Liver (tissue), 9 donors: ENCODE data around the gene FLNC. TPM values are rescaled to one million over a fixed set of nuclear protein-coding genes. Genes with fewer than 3 reads are reported as not detected.

Experiments
- DNase-seq: peaks from one replicate; pipeline ENCODE4 v3.0.0-alpha.2; 2017; ENCODE audit warnings: low spot score
- H3K27ac ChIP-seq, 2 donors: one replicate each; pipeline ENCODE4 v1.7.0; 2013; ENCODE audit warnings: inconsistent platforms in 2 of 2, low read length in 2 of 2, control low read depth in 1 of 2, low read depth in 1 of 2, mild to moderate bottlenecking in 1 of 2
- H3K27me3 ChIP-seq, 4 donors: one replicate each; pipeline versions ENCODE4 v1.6.1 to v1.7.0; 2013; ENCODE audit warnings: low read length in 3 of 4, inconsistent platforms in 1 of 4, mild to moderate bottlenecking in 1 of 4, moderate library complexity in 1 of 4; ENCODE audit not compliant: control insufficient read depth in 4 of 4, insufficient read depth in 4 of 4
- H3K36me3 ChIP-seq, 4 donors: one replicate each; pipeline versions ENCODE4 v1.6.1 to v1.7.0; 2013; ENCODE audit warnings: low read length in 3 of 4, mild to moderate bottlenecking in 3 of 4, low read depth in 1 of 4, moderate library complexity in 1 of 4; ENCODE audit not compliant: control insufficient read depth in 4 of 4, insufficient read depth in 3 of 4
- H3K4me1 ChIP-seq, 4 donors: one replicate each; pipeline versions ENCODE4 v1.6.1 to v1.7.0; 2013; ENCODE audit warnings: low read length in 3 of 4, mild to moderate bottlenecking in 3 of 4, moderate library complexity in 1 of 4; ENCODE audit not compliant: control insufficient read depth in 4 of 4, insufficient read depth in 4 of 4
- H3K4me3 ChIP-seq, 3 donors: one replicate each; pipeline versions ENCODE4 v1.6.1 to v1.7.0; 2013; ENCODE audit warnings: low read length in 3 of 3, control low read depth in 1 of 3, low read depth in 1 of 3, mild to moderate bottlenecking in 1 of 3
- H3K9ac ChIP-seq, 2 donors: one replicate each; pipeline ENCODE4 v1.7.0; 2013; ENCODE audit warnings: low read length in 2 of 2, mild to moderate bottlenecking in 2 of 2, moderate library complexity in 2 of 2, control low read depth in 1 of 2, low read depth in 1 of 2
- H3K9me3 ChIP-seq, 4 donors: one replicate each; pipeline versions ENCODE4 v1.6.1 to v1.7.0; 2013; ENCODE audit warnings: low read length in 3 of 4; ENCODE audit not compliant: control insufficient read depth in 4 of 4
- EGR1 ChIP-seq, 2 donors: IDR thresholded peaks; 2 replicates each; pipeline ENCODE4 v1.6.1; 2016 to 2018; ENCODE audit warnings: antibody characterized with exemption in 2 of 2, low read depth in 2 of 2
- FOXA1 ChIP-seq: IDR thresholded peaks from 2 replicates; pipeline ENCODE4 v1.6.1; 2016; ENCODE audit warnings: antibody characterized with exemption
- FOXA2 ChIP-seq: IDR thresholded peaks from 2 replicates; pipeline ENCODE4 v1.6.1; 2016; ENCODE audit warnings: antibody characterized with exemption
- GABPA ChIP-seq, 2 donors: IDR thresholded peaks in 1 of 2; conservative IDR thresholded peaks in 1 of 2; 2 replicates each; pipeline ENCODE4 v1.6.1; 2016; ENCODE audit warnings: antibody characterized with exemption in 2 of 2, mild to moderate bottlenecking in 1 of 2, moderate library complexity in 1 of 2
- HNF4A ChIP-seq, 2 donors: conservative IDR thresholded peaks; 2 replicates each; pipeline ENCODE4 v1.6.1; 2016; ENCODE audit warnings: antibody characterized with exemption in 2 of 2, mild to moderate bottlenecking in 2 of 2
- HNF4G ChIP-seq: IDR thresholded peaks from 2 replicates; pipeline ENCODE4 v1.6.1; 2016; ENCODE audit warnings: antibody characterized with exemption
- JUND ChIP-seq, 2 donors: IDR thresholded peaks; 2 replicates each; pipeline ENCODE4 v1.6.1; 2016; ENCODE audit warnings: antibody characterized with exemption in 2 of 2
- MAX ChIP-seq: IDR thresholded peaks from 2 replicates; pipeline ENCODE4 v1.6.1; 2016; ENCODE audit warnings: antibody characterized with exemption
- NR2F2 ChIP-seq: IDR thresholded peaks from 2 replicates; pipeline ENCODE4 v1.6.1; 2016; ENCODE audit warnings: antibody characterized with exemption
- RAD21 ChIP-seq, 2 donors: IDR thresholded peaks; 2 replicates each; pipeline ENCODE4 v1.6.1; 2016; ENCODE audit warnings: antibody characterized with exemption in 2 of 2, mild to moderate bottlenecking in 2 of 2
- REST ChIP-seq: IDR thresholded peaks from 2 replicates; pipeline ENCODE4 v1.6.1; 2016; ENCODE audit warnings: antibody characterized with exemption, mild to moderate bottlenecking
- RXRA ChIP-seq, 2 donors: IDR thresholded peaks; 2 replicates each; pipeline ENCODE4 v1.6.1; 2017 to 2018; ENCODE audit warnings: antibody characterized with exemption in 2 of 2, mild to moderate bottlenecking in 1 of 2
- SP1 ChIP-seq: IDR thresholded peaks from 2 replicates; pipeline ENCODE4 v1.6.1; 2018; ENCODE audit warnings: antibody characterized with exemption, mild to moderate bottlenecking
- TAF1 ChIP-seq: conservative IDR thresholded peaks from 2 replicates; pipeline ENCODE4 v1.6.1; 2016; ENCODE audit warnings: antibody characterized with exemption, mild to moderate bottlenecking
- YY1 ChIP-seq: IDR thresholded peaks from 2 replicates; pipeline ENCODE4 v1.6.1; 2016; ENCODE audit warnings: antibody characterized with exemption, mild to moderate bottlenecking
- ZBTB33 ChIP-seq: IDR thresholded peaks from 2 replicates; pipeline ENCODE4 v1.6.1; 2016; ENCODE audit warnings: antibody characterized with exemption
- WGBS: extraction: QIAGEN DNeasy Blood & Tissue Kit; methylation state at CpG from one replicate; pipeline ENCODE4 v1.1.7; 2013; 5-methylcytosine and 5-hydroxymethylcytosine counted together
- polyA plus RNA-seq, 2 donors: library from polyadenylated mRNA; stranded (reverse) in 1 of 2; unstranded in 1 of 2; fragments of 200-250 nt in 1 of 2; fragments of >200 nt in 1 of 2; fragmentation: Nextera tagmentation in 1 of 2; extraction: Ambion mirVana in 1 of 2; gene quantifications; one replicate each; pipeline versions ENCODE4 v1.2.1 to v1.2.3, GENCODE V29; 2013 to 2015
- total RNA-seq, 2 donors: library from RNA; depleted of rRNA; stranded (reverse); fragments of >200 nt; gene quantifications; one replicate each; pipeline ENCODE4 v1.2.3, GENCODE V29; 2014
- TF ChIP-seq, protein P1 (sequence below): IDR thresholded peaks from 2 replicates; pipeline ENCODE4 v1.6.1; 2016; ENCODE audit warnings: antibody characterized with exemption
- TF ChIP-seq, protein P2 (sequence below): fragments of 150-350 bp; IDR thresholded peaks from 2 replicates; pipeline ENCODE4 v1.5.1; 2017; ENCODE audit warnings: improper control_type of control experiment, low read depth, low read length; ENCODE audit not compliant: missing input control
- donor health status: healthy.
- donor health status: healthy.
- donor health status: healthy.
- donor health status: healthy.
- donor health status: healthy.

The FLNC gene
- total RNA-seq (1 to 10 TPM in 1 of 2 donors, under 1 TPM in 1; 0.70 to 2.3 TPM), polyA plus RNA-seq (under 1 TPM; 0.03 to 0.37 TPM)

DNA sequence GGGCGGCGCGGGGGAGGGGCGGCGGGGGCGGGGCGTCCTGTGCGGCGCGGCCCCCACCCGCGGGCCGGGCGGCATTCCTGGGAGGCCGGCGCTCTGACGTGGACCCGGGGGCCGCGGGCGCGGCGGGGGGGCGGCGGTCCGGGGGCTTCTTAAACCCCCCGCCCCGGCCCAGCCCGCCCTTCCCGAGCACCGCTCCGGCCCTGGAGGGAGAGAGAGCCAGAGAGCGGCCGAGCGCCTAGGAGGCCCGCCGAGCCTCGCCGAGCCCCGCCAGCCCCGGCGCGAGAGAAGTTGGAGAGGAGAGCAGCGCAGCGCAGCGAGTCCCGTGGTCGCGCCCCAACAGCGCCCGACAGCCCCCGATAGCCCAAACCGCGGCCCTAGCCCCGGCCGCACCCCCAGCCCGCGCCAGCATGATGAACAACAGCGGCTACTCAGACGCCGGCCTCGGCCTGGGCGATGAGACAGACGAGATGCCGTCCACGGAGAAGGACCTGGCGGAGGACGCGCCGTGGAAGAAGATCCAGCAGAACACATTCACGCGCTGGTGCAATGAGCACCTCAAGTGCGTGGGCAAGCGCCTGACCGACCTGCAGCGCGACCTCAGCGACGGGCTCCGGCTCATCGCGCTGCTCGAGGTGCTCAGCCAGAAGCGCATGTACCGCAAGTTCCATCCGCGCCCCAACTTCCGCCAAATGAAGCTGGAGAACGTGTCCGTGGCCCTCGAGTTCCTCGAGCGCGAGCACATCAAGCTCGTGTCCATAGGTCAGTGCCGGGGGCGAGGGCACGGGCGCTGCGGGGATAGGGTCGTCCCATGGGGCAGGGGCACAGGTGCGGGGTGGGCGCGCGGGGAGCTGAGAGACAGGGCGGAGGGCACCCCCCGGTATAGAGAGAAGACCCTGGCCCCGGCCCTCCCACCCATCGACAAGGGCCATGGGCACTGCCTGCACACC is at the start of gene FLNC:
Gene FLNC, plus strand, starts transcription at position 176 of the 947 bp plus-strand sequence. Its CDS starts 232 bp downstream, at position 408.
- Histone ChIP-seq H3K4me1 (peaks cover 3 to 13% (median 7%) of the 10 kb centered on the region in 4 donors), H3K36me3 (no peaks in the 10 kb centered on the region), H3K9me3 (no peaks in the 10 kb centered on the region), H3K27me3 (peaks cover 0 to 5% (median 0%) of the 10 kb centered on the region in 4 donors), H3K27ac (no peak within 1 kb of the TSS), H3K9ac (no peak within 1 kb of the TSS), H3K4me3 (peak within 1 kb of the TSS in 2 of 3 donors; percentile 6 to 39)
- WGBS: 4% methylated on average over 109 of the region's 109 CpGs
- no peak for DNase-seq
- TF ChIP-seq, protein P1, sequence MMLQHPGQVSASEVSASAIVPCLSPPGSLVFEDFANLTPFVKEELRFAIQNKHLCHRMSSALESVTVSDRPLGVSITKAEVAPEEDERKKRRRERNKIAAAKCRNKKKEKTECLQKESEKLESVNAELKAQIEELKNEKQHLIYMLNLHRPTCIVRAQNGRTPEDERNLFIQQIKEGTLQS: no peak
- no peak for TF ChIP-seq GABPA (IDR thresholded peaks at IDR 0.05 in 1 of 2, conservative IDR thresholded peaks at IDR 0.05 in 1 of 2)
- TF ChIP-seq ZBTB33: no peak
- TF ChIP-seq HNF4A (conservative IDR thresholded peaks at IDR 0.05): no peak
- TF ChIP-seq JUND (IDR thresholded peaks at IDR 0.05): no peak
- TF ChIP-seq SP1: no peak
- TF ChIP-seq RAD21 (IDR thresholded peaks at IDR 0.05): no peak
- TF ChIP-seq, protein P2, sequence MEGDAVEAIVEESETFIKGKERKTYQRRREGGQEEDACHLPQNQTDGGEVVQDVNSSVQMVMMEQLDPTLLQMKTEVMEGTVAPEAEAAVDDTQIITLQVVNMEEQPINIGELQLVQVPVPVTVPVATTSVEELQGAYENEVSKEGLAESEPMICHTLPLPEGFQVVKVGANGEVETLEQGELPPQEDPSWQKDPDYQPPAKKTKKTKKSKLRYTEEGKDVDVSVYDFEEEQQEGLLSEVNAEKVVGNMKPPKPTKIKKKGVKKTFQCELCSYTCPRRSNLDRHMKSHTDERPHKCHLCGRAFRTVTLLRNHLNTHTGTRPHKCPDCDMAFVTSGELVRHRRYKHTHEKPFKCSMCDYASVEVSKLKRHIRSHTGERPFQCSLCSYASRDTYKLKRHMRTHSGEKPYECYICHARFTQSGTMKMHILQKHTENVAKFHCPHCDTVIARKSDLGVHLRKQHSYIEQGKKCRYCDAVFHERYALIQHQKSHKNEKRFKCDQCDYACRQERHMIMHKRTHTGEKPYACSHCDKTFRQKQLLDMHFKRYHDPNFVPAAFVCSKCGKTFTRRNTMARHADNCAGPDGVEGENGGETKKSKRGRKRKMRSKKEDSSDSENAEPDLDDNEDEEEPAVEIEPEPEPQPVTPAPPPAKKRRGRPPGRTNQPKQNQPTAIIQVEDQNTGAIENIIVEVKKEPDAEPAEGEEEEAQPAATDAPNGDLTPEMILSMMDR: no peak
- TF ChIP-seq REST: no peak
- no peak for TF ChIP-seq TAF1
- no peak for TF ChIP-seq MAX
- TF ChIP-seq NR2F2: no peak

DNA sequence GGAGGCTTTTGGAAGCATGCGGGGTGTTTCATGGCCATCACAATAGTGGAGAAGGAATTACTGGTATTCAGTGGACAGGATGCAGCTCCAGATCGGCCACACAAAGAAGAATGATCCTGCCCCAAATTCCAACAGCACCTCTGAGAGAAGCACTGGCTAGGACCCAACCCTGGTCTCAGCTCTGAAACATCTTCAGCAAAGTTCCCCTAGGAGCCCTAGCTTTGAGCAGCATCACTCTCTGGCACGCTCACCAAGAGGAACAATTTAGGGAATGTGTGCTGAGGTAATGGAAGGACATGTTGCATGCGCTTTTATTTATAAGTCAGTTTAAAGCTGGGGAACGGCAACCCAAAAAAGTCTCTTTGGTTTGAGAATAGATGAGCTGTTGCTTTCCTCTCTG is 49.1 kb upstream of the FLNC start:
- H3K4me3 ChIP-seq: no peak overlapping the region
- no peaks in the 10 kb centered on the region for H3K36me3 ChIP-seq
- 92% methylated on average over 5 of the region's 5 CpGs for WGBS
- no peak overlapping the region for H3K27ac ChIP-seq
- H3K27me3 ChIP-seq: no peaks in the 10 kb centered on the region
- H3K4me1 ChIP-seq: no peaks in the 10 kb centered on the region
- no peaks in the 10 kb centered on the region for H3K9me3 ChIP-seq
- DNase-seq: no peak
- no peak overlapping the region for H3K9ac ChIP-seq
- TF ChIP-seq YY1 (no peak), SP1 (no peak), ZBTB33 (no peak), FOXA2 (no peak), MAX (no peak), EGR1 (IDR thresholded peaks at IDR 0.05; ENCODE audit: low read depth in 2 of 2) (no peak), FOXA1 (no peak), RXRA (IDR thresholded peaks at IDR 0.05) (no peak), GABPA (IDR thresholded peaks at IDR 0.05 in 1 of 2, conservative IDR thresholded peaks at IDR 0.05 in 1 of 2) (no peak), HNF4G (no peak), HNF4A (conservative IDR thresholded peaks at IDR 0.05) (no peak), TAF1 (no peak)
- TF ChIP-seq, protein P1: no peak
